GM12864 (cell line): ENCODE results near the gene PRKG1.

Experiments used
- DNase-seq: peaks from one replicate; pipeline ENCODE4 v3.0.0-alpha.2; 2011; ENCODE audit warnings: low read depth
- H3K4me3 ChIP-seq: 2 replicates; pipeline ENCODE4 v1.5.1; 2011; ENCODE audit warnings: mild to moderate bottlenecking, low read depth, low read length, control low read depth
- TF ChIP-seq, protein P1 (sequence below): IDR thresholded peaks from 2 replicates; pipeline ENCODE4 v1.5.1; 2011; ENCODE audit warnings: low read depth, mild to moderate bottlenecking, moderate library complexity, low read length, control low read depth, inconsistent platforms; ENCODE audit errors: missing control alignments

PRKG1 gene

DNA sequence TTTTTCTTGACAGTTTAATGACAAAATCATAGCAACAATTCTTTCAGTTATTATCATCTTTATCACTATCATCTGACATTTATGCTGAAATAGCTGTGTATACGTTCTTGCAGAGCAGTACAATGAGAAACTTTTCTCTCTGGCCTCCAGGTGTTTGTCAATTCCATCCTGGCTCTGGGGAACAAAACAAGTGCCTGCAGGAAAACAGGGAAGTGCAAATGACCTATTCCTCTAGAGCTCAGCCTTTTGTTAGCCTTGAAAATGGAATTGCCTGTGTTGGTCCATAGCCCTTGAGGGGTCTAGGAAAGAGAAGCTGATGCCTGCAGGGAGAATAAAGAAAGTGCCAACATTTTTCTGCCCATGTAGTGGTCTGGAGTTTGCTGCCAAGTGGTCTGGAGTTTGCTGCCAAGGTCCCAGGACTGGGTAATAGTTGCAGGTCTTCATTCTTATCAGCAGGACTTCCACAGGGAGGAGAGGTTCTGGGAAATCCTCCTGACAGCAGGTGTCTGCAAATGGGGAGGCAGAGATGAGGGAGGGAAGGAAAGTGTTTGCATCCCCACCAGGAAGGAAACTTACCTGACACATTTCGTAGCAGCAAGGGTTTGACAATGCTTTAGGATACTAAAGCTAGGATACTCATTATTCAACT, 635.2 kb downstream of the PRKG1 start:
- TF ChIP-seq, protein P1, sequence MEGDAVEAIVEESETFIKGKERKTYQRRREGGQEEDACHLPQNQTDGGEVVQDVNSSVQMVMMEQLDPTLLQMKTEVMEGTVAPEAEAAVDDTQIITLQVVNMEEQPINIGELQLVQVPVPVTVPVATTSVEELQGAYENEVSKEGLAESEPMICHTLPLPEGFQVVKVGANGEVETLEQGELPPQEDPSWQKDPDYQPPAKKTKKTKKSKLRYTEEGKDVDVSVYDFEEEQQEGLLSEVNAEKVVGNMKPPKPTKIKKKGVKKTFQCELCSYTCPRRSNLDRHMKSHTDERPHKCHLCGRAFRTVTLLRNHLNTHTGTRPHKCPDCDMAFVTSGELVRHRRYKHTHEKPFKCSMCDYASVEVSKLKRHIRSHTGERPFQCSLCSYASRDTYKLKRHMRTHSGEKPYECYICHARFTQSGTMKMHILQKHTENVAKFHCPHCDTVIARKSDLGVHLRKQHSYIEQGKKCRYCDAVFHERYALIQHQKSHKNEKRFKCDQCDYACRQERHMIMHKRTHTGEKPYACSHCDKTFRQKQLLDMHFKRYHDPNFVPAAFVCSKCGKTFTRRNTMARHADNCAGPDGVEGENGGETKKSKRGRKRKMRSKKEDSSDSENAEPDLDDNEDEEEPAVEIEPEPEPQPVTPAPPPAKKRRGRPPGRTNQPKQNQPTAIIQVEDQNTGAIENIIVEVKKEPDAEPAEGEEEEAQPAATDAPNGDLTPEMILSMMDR: no peak
- DNase-seq: no peak
- no peak overlapping the region for H3K4me3 ChIP-seq

DNA sequence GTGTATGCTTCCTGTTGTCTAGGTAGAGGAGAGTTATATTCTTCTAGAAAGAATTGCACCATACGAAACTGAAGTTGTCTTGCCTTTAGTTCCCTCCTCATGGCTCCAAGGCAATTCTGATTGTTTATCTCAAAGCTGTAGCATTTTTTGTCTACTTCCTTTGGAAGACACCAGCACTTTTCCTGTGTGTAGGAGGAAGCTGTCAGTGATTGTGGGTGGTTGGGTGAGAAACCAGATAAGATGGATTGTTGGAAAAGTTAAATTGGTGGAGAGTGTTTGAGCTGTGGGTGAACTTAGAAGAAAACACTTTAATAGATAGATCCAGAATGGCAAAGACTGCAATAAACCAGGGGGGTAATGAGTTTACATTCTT, 637.2 kb downstream of the PRKG1 start:
- H3K4me3 ChIP-seq: no peak overlapping the region
- TF ChIP-seq, protein P1: no peak
- no peak for DNase-seq

DNA sequence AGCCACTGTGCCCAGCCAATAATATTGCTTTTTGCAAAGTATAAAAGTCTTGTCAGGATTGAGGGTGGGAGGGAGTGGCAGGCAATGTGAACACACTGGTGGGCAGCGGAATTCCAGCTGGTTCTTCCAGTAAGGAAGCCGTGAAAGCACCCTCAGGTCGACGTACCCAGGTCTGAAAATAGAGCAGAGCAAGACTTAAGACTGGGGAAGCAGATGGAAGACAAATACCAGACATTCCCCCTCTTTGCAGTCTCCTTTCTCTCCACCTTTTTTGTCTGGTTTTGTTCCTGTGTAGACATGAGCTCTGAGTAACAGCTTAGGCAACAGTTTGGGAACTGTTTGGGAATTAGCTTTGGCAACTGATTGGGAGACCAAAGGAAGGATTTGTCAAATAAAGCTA, 642.7 kb downstream of the PRKG1 start:
- TF ChIP-seq, protein P1: no peak
- H3K4me3 ChIP-seq: no peak overlapping the region
- DNase-seq: no peak

DNA sequence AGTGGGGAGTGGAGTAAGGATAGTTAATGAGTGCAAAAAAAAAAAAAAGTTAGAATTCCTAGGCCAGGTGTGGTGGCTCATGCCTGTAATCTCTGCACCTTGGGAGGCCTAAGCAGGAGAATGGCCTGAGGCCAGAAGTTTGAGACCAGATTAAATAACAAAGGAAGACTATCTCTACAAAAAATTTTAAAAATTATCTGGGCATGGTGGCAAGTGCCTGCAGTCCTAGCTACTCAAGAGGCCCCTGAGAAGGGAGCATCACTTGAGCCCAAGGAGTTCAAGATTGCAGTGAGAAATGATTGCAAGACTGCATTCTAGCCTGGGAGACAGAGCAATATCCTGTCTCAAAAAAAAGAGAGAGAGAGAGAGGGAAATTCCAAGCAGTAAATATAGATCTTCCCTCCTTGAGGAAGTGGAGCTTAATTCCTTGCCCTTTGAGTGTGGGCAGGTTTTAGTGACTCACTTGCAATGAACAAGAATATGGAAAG, 644.6 kb downstream of the PRKG1 start:
- no peak for DNase-seq
- TF ChIP-seq, protein P1: no peak
- H3K4me3 ChIP-seq: no peak overlapping the region

DNA sequence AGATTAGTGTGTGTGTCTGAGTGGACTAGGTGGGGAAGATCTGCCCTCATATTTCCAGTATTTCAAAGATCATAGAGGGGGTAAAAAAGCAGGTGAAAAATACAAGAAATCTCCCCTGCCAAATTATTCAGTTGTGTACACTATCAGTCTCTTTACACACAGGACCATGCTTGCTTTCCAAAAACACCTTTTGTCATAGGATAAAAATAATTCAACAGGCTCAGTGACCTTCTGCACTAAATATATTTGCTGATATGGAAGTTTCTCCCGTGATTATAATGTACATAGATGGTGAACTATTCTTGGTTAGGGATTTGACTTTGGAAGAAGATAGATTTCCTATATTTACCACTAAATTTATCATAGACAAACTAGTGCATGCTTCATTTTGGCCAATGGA, 649.8 kb downstream of the PRKG1 start:
- no peak for DNase-seq
- TF ChIP-seq, protein P1: no peak
- no peak overlapping the region for H3K4me3 ChIP-seq

DNA sequence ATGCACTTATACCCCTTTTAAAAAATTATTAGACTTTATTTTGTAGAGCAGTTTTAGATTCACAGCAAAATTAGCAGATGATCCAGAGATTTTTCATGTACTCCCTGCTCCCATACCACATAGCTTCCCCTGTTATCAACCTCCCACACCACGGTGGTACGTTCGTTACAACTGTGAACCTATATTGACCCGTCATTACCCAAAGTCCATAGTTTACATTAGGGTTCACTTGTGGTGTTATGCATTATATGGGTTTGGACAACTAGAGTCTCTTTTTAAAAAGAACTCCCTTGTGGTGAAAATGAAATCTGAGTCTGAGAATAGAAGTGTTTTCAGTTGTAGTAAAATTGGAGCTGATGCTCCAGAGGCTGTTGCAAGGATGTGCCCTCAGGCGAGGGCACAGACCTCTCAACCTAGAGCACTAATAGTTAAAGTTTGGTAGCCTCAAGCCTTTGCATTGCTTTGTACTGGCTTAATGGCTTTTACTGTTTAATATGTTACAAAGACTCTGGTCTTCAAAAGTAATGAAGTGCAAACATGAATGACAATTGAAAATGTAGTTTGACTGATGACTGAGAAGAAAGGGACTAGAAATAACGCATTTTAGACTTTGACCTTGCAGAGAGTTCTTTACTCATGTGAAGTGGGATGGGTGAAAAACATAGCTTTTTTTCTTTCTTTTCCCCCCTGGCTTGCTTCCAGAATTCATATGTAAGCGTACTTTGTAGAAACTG, 655.7 kb downstream of the PRKG1 start:
- no peak for DNase-seq
- TF ChIP-seq, protein P1: no peak
- no peak overlapping the region for H3K4me3 ChIP-seq

DNA sequence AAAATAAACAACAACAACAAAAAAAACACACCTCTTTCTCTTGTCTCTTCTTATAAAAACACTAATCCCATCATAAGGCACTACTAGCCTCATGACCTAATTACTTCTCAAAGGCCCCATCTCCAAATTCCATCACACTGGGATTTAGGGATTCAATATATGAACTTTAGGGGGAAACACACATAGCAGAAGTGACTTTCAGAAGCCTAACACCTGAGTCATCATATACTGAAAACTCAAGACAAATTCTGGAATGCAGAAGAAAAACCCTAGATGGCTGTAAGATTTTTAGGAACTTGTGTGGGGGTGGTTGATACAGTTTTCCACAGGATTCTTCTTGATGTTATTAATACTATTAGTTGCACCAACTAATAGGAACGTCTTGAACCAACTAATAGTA, 658.8 kb downstream of the PRKG1 start:
- no peak overlapping the region for H3K4me3 ChIP-seq
- no peak for DNase-seq
- TF ChIP-seq, protein P1: no peak
